ENCODE results near the gene PCDH1.
A peak's percentile ranks its signal among the peaks of the same experiment; 100 is the strongest.

PCDH1 gene

DNA sequence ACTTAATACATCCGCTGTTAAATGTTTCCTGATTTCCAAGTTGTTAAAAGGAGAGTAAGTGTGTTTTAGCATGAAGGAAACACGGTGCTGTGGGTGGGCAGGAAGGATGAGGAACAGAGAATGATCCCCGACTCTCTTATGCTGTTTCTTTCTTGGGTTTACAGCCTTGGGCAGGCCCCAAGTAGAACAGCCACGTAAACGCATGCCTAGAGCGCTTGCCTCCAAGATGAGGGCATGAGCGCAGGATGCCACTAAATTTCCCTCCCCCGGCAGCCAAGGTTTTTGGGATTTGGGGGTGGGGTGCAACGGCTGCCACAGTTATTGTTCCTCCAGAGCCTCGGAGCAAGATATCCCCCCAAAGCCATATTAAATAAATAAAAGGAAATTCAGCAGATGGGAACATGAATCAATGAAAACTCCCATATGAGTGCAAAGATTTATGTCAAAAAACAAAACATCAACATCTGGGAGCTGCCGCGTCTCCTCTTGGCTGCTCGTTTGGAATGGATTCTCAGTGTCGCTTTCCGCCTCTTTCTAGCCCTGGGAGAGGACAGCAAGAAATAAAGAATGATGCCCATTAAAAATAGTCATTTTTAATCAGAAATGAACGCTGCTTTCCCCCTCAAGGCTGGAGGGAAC is 35.5 kb upstream of the PCDH1 start:
- Histone ChIP-seq H3K4me3 (ENCODE audit: insufficient read depth, low read length, poor library complexity, severe bottlenecking) (no peak overlapping the region), H2AFZ (ENCODE audit: low read depth, low read length, severe bottlenecking) (peak overlapping the region; percentile 54), H3K27ac (ENCODE audit: low read depth, low read length) (no peak overlapping the region), H3K27me3 (ENCODE audit: low read length) (no peaks in the 10 kb centered on the region), H3K36me3 (ENCODE audit: low read length) (no peaks in the 10 kb centered on the region), H3K79me2 (ENCODE audit: insufficient read depth, low read length) (no peaks in the 10 kb centered on the region), H3K9ac (ENCODE audit: low read length) (no peak overlapping the region), H3K4me2 (ENCODE audit: low read depth, low read length, poor library complexity, severe bottlenecking) (peak overlapping the region; percentile 9), H3K9me3 (ENCODE audit: insufficient read depth, low read length) (no peaks in the 10 kb centered on the region), H4K20me1 (ENCODE audit: low read depth, low read length) (no peaks in the 10 kb centered on the region), H3F3A (ENCODE audit: insufficient read depth) (no peaks in the 10 kb centered on the region), H3K9me2 (replicated peaks; ENCODE audit: insufficient read depth, low read length) (no peaks in the 10 kb centered on the region)
- no peak for TF ChIP-seq EZH2phosphoT487 (conservative IDR thresholded peaks at IDR 0.05; ENCODE audit: low read length)
- TF ChIP-seq CTCF (IDR thresholded peaks at IDR 0.05; ENCODE audit: insufficient read depth, low read length, poor library complexity, severe bottlenecking): no peak

- no peaks in the 10 kb centered on the region for H3K9me2 ChIP-seq (replicated peaks; ENCODE audit: insufficient read depth, low read length)
- TF ChIP-seq EZH2phosphoT487 (conservative IDR thresholded peaks at IDR 0.05; ENCODE audit: low read length) (no peak), CTCF (IDR thresholded peaks at IDR 0.05; ENCODE audit: insufficient read depth, low read length, poor library complexity, severe bottlenecking) (no peak)
- H3K27me3 ChIP-seq (ENCODE audit: low read length): no peaks in the 10 kb centered on the region
- no peaks in the 10 kb centered on the region for H4K20me1 ChIP-seq (ENCODE audit: low read depth, low read length)
- H3F3A ChIP-seq (ENCODE audit: insufficient read depth): no peaks in the 10 kb centered on the region
- H2AFZ ChIP-seq (ENCODE audit: low read depth, low read length, severe bottlenecking): no peak overlapping the region
- no peak overlapping the region for H3K4me3 ChIP-seq (ENCODE audit: insufficient read depth, low read length, poor library complexity, severe bottlenecking)
- no peaks in the 10 kb centered on the region for H3K36me3 ChIP-seq (ENCODE audit: low read length)
- H3K9ac ChIP-seq (ENCODE audit: low read length): no peak overlapping the region
- no peak overlapping the region for H3K27ac ChIP-seq (ENCODE audit: low read depth, low read length)
- H3K79me2 ChIP-seq (ENCODE audit: insufficient read depth, low read length): no peaks in the 10 kb centered on the region
- no peak overlapping the region for H3K4me2 ChIP-seq (ENCODE audit: low read depth, low read length, poor library complexity, severe bottlenecking)
- H3K9me3 ChIP-seq (ENCODE audit: insufficient read depth, low read length): peaks cover 7% of the 10 kb centered on the region; the same call in 1 of the 2 replicates
Measured at GRCh38 chr5:141910271-141910673, 32.1 kb upstream of the PCDH1 start.

DNA sequence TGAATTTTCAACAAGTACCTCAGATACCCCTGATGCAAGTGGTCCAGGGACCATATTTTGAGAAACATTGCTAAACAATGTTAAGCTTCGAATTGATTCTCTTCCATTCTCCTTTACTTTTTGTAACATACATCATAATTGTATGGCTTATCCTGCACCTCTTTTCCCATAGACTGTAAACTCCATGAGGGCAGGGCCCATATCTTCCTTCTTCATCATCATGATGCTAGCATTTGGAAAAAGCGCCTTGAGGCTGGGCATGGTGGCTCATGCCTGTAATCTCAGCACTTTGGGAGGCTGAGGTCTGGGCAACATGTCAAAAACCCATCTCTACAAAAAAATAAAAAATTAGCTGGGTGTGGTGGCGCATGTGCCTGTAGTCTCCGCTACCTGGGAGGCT is 31.0 kb upstream of the PCDH1 start:
- Histone ChIP-seq H3K36me3 (ENCODE audit: low read length) (no peaks in the 10 kb centered on the region), H3K27ac (ENCODE audit: low read depth, low read length) (no peak overlapping the region), H3K4me3 (ENCODE audit: insufficient read depth, low read length, poor library complexity, severe bottlenecking) (no peak overlapping the region), H3K9me3 (ENCODE audit: insufficient read depth, low read length) (peaks cover 7% of the 10 kb centered on the region; the same call in 1 of the 2 replicates), H3K9me2 (replicated peaks; ENCODE audit: insufficient read depth, low read length) (no peaks in the 10 kb centered on the region), H3K27me3 (ENCODE audit: low read length) (no peaks in the 10 kb centered on the region), H3K4me2 (ENCODE audit: low read depth, low read length, poor library complexity, severe bottlenecking) (no peak overlapping the region), H3K79me2 (ENCODE audit: insufficient read depth, low read length) (no peaks in the 10 kb centered on the region), H3F3A (ENCODE audit: insufficient read depth) (no peaks in the 10 kb centered on the region), H3K9ac (ENCODE audit: low read length) (no peak overlapping the region), H2AFZ (ENCODE audit: low read depth, low read length, severe bottlenecking) (no peak overlapping the region), H4K20me1 (ENCODE audit: low read depth, low read length) (no peaks in the 10 kb centered on the region)
- TF ChIP-seq CTCF (IDR thresholded peaks at IDR 0.05; ENCODE audit: insufficient read depth, low read length, poor library complexity, severe bottlenecking) (no peak), EZH2phosphoT487 (conservative IDR thresholded peaks at IDR 0.05; ENCODE audit: low read length) (no peak)
